Measurements from ENCODE around the gene FLT4. TPM values are rescaled to one million over a fixed set of nuclear protein-coding genes. Genes with fewer than 3 reads are reported as not detected.

Gene FLT4
- total RNA-seq, 4 donors from 2014 or later = 22.5 to 35.5 (median 25.1) TPM

GRCh38 chr5:180640861-180641565, 8.4 kb downstream of the FLT4 start:
- Histone ChIP-seq H3K4me3 (no peak overlapping the region), H3K4me1 (no peaks in the 10 kb centered on the region), H3K27ac (no peak overlapping the region), H3K9me3 (no peaks in the 10 kb centered on the region), H3K27me3 (no peaks in the 10 kb centered on the region), H3K36me3 (no peaks in the 10 kb centered on the region)
- intact Hi-C loops (cut with DNase I; ENCODE audit: low total_unique reads) = no loop called here
- peak in 1 of 2 donors; percentile 6 for DNase-seq
- TF ChIP-seq POLR2A (IDR thresholded peaks at IDR 0.05) = no peak
- TF ChIP-seq, protein P1, sequence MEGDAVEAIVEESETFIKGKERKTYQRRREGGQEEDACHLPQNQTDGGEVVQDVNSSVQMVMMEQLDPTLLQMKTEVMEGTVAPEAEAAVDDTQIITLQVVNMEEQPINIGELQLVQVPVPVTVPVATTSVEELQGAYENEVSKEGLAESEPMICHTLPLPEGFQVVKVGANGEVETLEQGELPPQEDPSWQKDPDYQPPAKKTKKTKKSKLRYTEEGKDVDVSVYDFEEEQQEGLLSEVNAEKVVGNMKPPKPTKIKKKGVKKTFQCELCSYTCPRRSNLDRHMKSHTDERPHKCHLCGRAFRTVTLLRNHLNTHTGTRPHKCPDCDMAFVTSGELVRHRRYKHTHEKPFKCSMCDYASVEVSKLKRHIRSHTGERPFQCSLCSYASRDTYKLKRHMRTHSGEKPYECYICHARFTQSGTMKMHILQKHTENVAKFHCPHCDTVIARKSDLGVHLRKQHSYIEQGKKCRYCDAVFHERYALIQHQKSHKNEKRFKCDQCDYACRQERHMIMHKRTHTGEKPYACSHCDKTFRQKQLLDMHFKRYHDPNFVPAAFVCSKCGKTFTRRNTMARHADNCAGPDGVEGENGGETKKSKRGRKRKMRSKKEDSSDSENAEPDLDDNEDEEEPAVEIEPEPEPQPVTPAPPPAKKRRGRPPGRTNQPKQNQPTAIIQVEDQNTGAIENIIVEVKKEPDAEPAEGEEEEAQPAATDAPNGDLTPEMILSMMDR (IDR thresholded peaks at IDR 0.05) = no peak

DNA sequence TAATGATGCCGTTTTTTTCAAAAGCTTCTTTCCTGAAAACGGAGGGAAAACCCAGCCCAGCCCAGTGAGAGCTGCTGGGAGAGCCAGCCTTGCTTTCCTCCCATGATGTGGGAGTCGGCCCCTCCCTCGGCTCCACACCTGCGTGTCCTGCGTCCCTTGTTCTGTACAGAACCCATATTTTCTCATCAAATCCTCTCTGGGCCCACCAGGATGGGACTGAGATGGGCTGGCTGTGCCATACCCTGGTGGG, 8.9 kb downstream of the FLT4 start:
- Histone ChIP-seq H3K27ac (no peak overlapping the region), H3K9me3 (no peaks in the 10 kb centered on the region), H3K36me3 (no peaks in the 10 kb centered on the region), H3K4me3 (no peak overlapping the region), H3K4me1 (no peaks in the 10 kb centered on the region), H3K27me3 (no peaks in the 10 kb centered on the region)
- TF ChIP-seq POLR2A (IDR thresholded peaks at IDR 0.05) = no peak
- TF ChIP-seq, protein P1 (IDR thresholded peaks at IDR 0.05) = no peak
- intact Hi-C loops (cut with DNase I; ENCODE audit: low total_unique reads) = no loop called here
- peak in 1 of 2 donors; percentile 1 for DNase-seq

GRCh38 chr5:180639741-180640610, 9.4 kb downstream of the FLT4 start:
- TF ChIP-seq, protein P1 (IDR thresholded peaks at IDR 0.05) = no peak
- no peak for TF ChIP-seq POLR2A (IDR thresholded peaks at IDR 0.05)
- peak; percentile 15 to 29 for DNase-seq
- H3K4me3 ChIP-seq = no peak overlapping the region
- H3K4me1 ChIP-seq = no peaks in the 10 kb centered on the region
- H3K27me3 ChIP-seq = no peaks in the 10 kb centered on the region
- no peak overlapping the region for H3K27ac ChIP-seq
- H3K9me3 ChIP-seq = no peaks in the 10 kb centered on the region
- intact Hi-C loops (cut with DNase I; ENCODE audit: low total_unique reads) = no loop called here
- no peaks in the 10 kb centered on the region for H3K36me3 ChIP-seq

DNA sequence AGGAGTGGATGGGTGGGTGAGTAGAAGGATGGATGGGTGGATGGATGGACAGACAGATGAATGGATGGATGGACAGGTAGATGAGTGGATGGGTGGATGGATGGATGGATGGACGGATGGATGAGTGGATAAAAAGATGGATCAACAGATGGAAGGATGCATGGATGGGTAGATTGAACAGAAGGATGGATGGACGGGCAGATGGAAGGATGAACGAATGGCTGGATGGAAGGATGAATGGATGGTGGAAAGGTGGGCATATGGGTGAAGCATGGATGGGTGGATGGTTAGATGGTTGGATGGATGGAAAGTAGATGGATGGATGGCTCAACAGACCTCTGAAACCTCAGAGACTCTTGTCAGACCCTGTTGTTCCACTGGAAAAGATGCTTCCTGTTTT, 10.1 kb downstream of the FLT4 start:
- Histone ChIP-seq H3K27me3 (no peaks in the 10 kb centered on the region), H3K36me3 (no peaks in the 10 kb centered on the region), H3K4me1 (no peaks in the 10 kb centered on the region), H3K9me3 (no peaks in the 10 kb centered on the region), H3K27ac (no peak overlapping the region), H3K4me3 (no peak overlapping the region)
- TF ChIP-seq, protein P1 (IDR thresholded peaks at IDR 0.05) = no peak
- TF ChIP-seq POLR2A (IDR thresholded peaks at IDR 0.05) = no peak
- DNase-seq = no peak
- intact Hi-C loops (cut with DNase I; ENCODE audit: low total_unique reads) = no loop called here

- Histone ChIP-seq H3K27me3 (no peaks in the 10 kb centered on the region), H3K36me3 (no peaks in the 10 kb centered on the region), H3K4me1 (no peaks in the 10 kb centered on the region), H3K4me3 (no peak overlapping the region), H3K27ac (no peak overlapping the region), H3K9me3 (no peaks in the 10 kb centered on the region)
- TF ChIP-seq POLR2A (IDR thresholded peaks at IDR 0.05) = no peak
- TF ChIP-seq, protein P1 (IDR thresholded peaks at IDR 0.05) = no peak
- intact Hi-C loops (cut with DNase I; ENCODE audit: low total_unique reads) = no loop called here
- DNase-seq = no peak
These were observed 11.3 kb downstream of the FLT4 start for GRCh38 chr5:180637962-180638680.
